ENCODE results near the gene MAL. TPM values are rescaled to one million over a fixed set of nuclear protein-coding genes. Genes with fewer than 3 reads are reported as not detected.

Gene MAL
- total and polyA plus RNA-seq, 2 experiments from 2014 or later, result 0.24 to 0.31 TPM

GRCh38 chr2:95007822-95008221 lies 17.7 kb upstream of the MAL start:
- Histone ChIP-seq H2AFZ (no peak overlapping the region), H3K4me3 (no peak overlapping the region), H3K27me3 (ENCODE audit: insufficient read depth) (no peaks in the 10 kb centered on the region), H3F3A (replicated peaks; ENCODE audit: low read depth) (no peaks in the 10 kb centered on the region), H3K79me2 (replicated peaks; ENCODE audit: insufficient read depth) (no peaks in the 10 kb centered on the region), H4K20me1 (replicated peaks; ENCODE audit: insufficient read depth) (no peaks in the 10 kb centered on the region), H3K4me2 (no peak overlapping the region), H3K27ac (ENCODE audit: low read depth) (no peak overlapping the region), H3K36me3 (ENCODE audit: insufficient read depth) (no peaks in the 10 kb centered on the region), H3K9me2 (ENCODE audit: insufficient read depth) (no peaks in the 10 kb centered on the region), H3K4me1 (ENCODE audit: insufficient read depth) (no peaks in the 10 kb centered on the region)
- Mint-ChIP-seq H3K4me3 (no peak overlapping the region), H3K27ac (no peak overlapping the region), H3K9me3 (no peaks in the 10 kb centered on the region), H3K4me1 (peaks cover 37% of the 10 kb centered on the region), H3K27me3 (ENCODE audit: insufficient read depth, low read depth, poor library complexity) (peaks cover 9% of the 10 kb centered on the region), H3K36me3 (ENCODE audit: low read depth) (no peaks in the 10 kb centered on the region)
- ATAC-seq, result peak; percentile 25
- TF ChIP-seq EZH2phosphoT487 (IDR thresholded peaks at IDR 0.05; ENCODE audit: unreplicated experiment) (no peak), CREB1 (CRISPR knock-in tag; IDR thresholded peaks at IDR 0.05; ENCODE audit: low read depth) (no peak), POLR2AphosphoS5 (IDR thresholded peaks at IDR 0.05; ENCODE audit: low read depth) (no peak), STAT1 (IDR thresholded peaks at IDR 0.05; ENCODE audit: unreplicated experiment) (no peak), ZNF462 (CRISPR knock-in tag; IDR thresholded peaks at IDR 0.05) (no peak), REST (IDR thresholded peaks at IDR 0.05; ENCODE audit: unreplicated experiment) (no peak), NANOG (IDR thresholded peaks at IDR 0.05; ENCODE audit: borderline replicate concordance) (no peak), ZNF114 (CRISPR knock-in tag; IDR thresholded peaks at IDR 0.05) (no peak), JUNB (IDR thresholded peaks at IDR 0.05; ENCODE audit: unreplicated experiment) (no peak), ETS1 (IDR thresholded peaks at IDR 0.05) (no peak)
- no peak for DNase-seq (ENCODE audit: low spot score)
